Loucy (cell line): ENCODE results near the gene GRIK2.

ENCODE experiments used
- H2AFZ ChIP-seq: fragments of 200-600 bp; sonication (generic); 2 replicates; pipeline ENCODE4 v1.6.0; 2016; ENCODE audit warnings: antibody characterized with exemption, mild to moderate bottlenecking, low read length, moderate library complexity
- H3F3A ChIP-seq: fragments of 200-600 bp; 2 replicates; pipeline ENCODE4 v1.6.0; 2016; ENCODE audit warnings: antibody characterized with exemption, low read depth, mild to moderate bottlenecking
- H3K27me3 ChIP-seq: fragments of 200-600 bp; sonication (generic); 2 replicates; pipeline ENCODE4 v1.6.1; 2014; ENCODE audit warnings: low read length, mild to moderate bottlenecking; ENCODE audit not compliant: insufficient read depth, poor library complexity, severe bottlenecking
- H3K36me3 ChIP-seq: fragments of 200-600 bp; sonication (generic); 2 replicates; pipeline ENCODE4 v1.6.1; 2016; ENCODE audit warnings: low read length; ENCODE audit not compliant: insufficient read depth
- H3K4me1 ChIP-seq: fragments of 200-600 bp; sonication (generic); 2 replicates; pipeline ENCODE4 v1.5.1; 2014; ENCODE audit warnings: low read length, mild to moderate bottlenecking; ENCODE audit not compliant: insufficient read depth, poor library complexity, severe bottlenecking
- H3K4me2 ChIP-seq: fragments of 200-600 bp; sonication (generic); 2 replicates; pipeline ENCODE4 v1.6.0; 2014; ENCODE audit warnings: antibody characterized with exemption, low read length, low read depth, mild to moderate bottlenecking; ENCODE audit not compliant: poor library complexity, severe bottlenecking
- H3K4me3 ChIP-seq: fragments of 200-600 bp; sonication (generic); 2 replicates; pipeline ENCODE4 v1.5.1; 2014; ENCODE audit warnings: low read length, mild to moderate bottlenecking, mixed read lengths; ENCODE audit not compliant: poor library complexity, severe bottlenecking
- H3K79me2 ChIP-seq: fragments of 200-600 bp; sonication (generic); 2 replicates; pipeline ENCODE4 v1.6.1; 2014; ENCODE audit warnings: low read length; ENCODE audit not compliant: insufficient read depth
- H3K9ac ChIP-seq: fragments of 200-600 bp; sonication (generic); 2 replicates; pipeline ENCODE4 v1.6.0; 2014; ENCODE audit warnings: mild to moderate bottlenecking, low read depth, low read length, moderate library complexity; ENCODE audit not compliant: poor library complexity, severe bottlenecking
- H3K9me2 ChIP-seq: fragments of 200-600 bp; sonication (generic); replicated peaks from 2 replicates; pipeline ENCODE4 v1.6.1; 2016; ENCODE audit warnings: low read depth, low read length, mixed read lengths
- H3K9me3 ChIP-seq: fragments of 200-600 bp; sonication (generic); 2 replicates; pipeline ENCODE4 v1.6.1; 2014; ENCODE audit warnings: mild to moderate bottlenecking, antibody characterized with exemption, low read length, low read depth; ENCODE audit not compliant: insufficient read depth
- H4K20me1 ChIP-seq: fragments of 200-600 bp; sonication (generic); 2 replicates; pipeline ENCODE4 v1.6.0; 2014; ENCODE audit warnings: antibody characterized with exemption, low read length, mild to moderate bottlenecking; ENCODE audit not compliant: insufficient read depth, poor library complexity, severe bottlenecking
- EZH2phosphoT487 ChIP-seq: fragments of 200-600 bp; IDR thresholded peaks from 2 replicates; pipeline ENCODE4 v1.6.1; 2018; ENCODE audit warnings: antibody characterized with exemption, mild to moderate bottlenecking, moderate library complexity, borderline replicate concordance
- TF ChIP-seq, protein P1 (sequence below): fragments of 200-600 bp; sonication (generic); conservative IDR thresholded peaks from 2 replicates; pipeline ENCODE4 v1.5.1; 2014; ENCODE audit warnings: mild to moderate bottlenecking, antibody characterized with exemption, low read length

The GRIK2 gene

DNA sequence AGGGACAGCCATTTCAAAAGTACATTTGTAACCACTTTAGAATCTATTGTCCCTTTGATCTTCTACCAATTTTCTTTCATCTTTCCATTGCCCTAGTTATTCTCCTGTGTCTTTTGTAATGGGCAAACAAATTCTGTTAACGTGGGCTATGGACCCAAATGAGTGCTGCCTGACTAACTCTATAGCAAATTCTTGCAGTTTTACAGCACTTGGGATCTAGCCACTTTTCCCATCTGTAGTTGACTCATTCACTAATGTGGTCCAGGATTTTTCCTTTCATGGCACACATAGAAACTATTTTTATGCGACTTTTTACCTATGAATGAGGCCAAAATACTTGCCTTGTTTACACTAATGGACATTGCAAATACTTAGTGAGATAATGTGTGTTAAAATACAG is 52.0 kb downstream of the GRIK2 start:
- no peaks in the 10 kb centered on the region for H3K4me1 ChIP-seq
- H3K4me3 ChIP-seq, result no peak overlapping the region
- H3K4me2 ChIP-seq, result no peak overlapping the region
- no peaks in the 10 kb centered on the region for H3F3A ChIP-seq
- no peak for TF ChIP-seq EZH2phosphoT487
- no peaks in the 10 kb centered on the region for H4K20me1 ChIP-seq
- H3K36me3 ChIP-seq, result no peaks in the 10 kb centered on the region
- H2AFZ ChIP-seq, result no peak overlapping the region
- H3K9ac ChIP-seq, result no peak overlapping the region
- no peaks in the 10 kb centered on the region for H3K9me2 ChIP-seq
- H3K27me3 ChIP-seq, result no peaks in the 10 kb centered on the region
- H3K9me3 ChIP-seq, result no peaks in the 10 kb centered on the region
- no peaks in the 10 kb centered on the region for H3K79me2 ChIP-seq

DNA sequence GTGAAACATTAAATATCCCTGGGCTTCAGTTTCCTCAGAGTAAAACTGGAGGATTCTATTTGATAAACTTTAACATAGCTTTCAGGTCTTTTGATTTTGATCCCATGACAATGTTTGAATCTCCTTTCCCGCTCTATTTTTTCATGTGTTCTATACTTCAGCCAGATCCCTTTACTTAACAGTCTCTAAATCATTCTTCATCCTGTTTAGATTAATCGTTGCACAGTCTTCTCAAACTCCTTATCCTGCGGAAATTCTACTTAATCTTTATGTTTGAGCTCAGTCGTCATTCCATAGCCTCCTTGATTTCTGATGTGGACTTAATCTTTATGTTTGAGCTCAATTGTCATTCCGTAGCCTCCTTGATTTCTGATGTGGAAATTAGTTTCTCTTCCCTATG is 57.4 kb downstream of the GRIK2 start:
- H3F3A ChIP-seq, result no peaks in the 10 kb centered on the region
- no peaks in the 10 kb centered on the region for H3K36me3 ChIP-seq
- no peaks in the 10 kb centered on the region for H3K4me1 ChIP-seq
- H2AFZ ChIP-seq, result no peak overlapping the region
- no peak for TF ChIP-seq EZH2phosphoT487
- TF ChIP-seq, protein P1, sequence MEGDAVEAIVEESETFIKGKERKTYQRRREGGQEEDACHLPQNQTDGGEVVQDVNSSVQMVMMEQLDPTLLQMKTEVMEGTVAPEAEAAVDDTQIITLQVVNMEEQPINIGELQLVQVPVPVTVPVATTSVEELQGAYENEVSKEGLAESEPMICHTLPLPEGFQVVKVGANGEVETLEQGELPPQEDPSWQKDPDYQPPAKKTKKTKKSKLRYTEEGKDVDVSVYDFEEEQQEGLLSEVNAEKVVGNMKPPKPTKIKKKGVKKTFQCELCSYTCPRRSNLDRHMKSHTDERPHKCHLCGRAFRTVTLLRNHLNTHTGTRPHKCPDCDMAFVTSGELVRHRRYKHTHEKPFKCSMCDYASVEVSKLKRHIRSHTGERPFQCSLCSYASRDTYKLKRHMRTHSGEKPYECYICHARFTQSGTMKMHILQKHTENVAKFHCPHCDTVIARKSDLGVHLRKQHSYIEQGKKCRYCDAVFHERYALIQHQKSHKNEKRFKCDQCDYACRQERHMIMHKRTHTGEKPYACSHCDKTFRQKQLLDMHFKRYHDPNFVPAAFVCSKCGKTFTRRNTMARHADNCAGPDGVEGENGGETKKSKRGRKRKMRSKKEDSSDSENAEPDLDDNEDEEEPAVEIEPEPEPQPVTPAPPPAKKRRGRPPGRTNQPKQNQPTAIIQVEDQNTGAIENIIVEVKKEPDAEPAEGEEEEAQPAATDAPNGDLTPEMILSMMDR, result no peak
- H3K4me3 ChIP-seq, result no peak overlapping the region
- no peak overlapping the region for H3K9ac ChIP-seq
- no peak overlapping the region for H3K4me2 ChIP-seq
- H3K9me3 ChIP-seq, result no peaks in the 10 kb centered on the region
- H4K20me1 ChIP-seq, result no peaks in the 10 kb centered on the region
- H3K79me2 ChIP-seq, result no peaks in the 10 kb centered on the region
- H3K27me3 ChIP-seq, result no peaks in the 10 kb centered on the region
- H3K9me2 ChIP-seq, result no peaks in the 10 kb centered on the region

DNA sequence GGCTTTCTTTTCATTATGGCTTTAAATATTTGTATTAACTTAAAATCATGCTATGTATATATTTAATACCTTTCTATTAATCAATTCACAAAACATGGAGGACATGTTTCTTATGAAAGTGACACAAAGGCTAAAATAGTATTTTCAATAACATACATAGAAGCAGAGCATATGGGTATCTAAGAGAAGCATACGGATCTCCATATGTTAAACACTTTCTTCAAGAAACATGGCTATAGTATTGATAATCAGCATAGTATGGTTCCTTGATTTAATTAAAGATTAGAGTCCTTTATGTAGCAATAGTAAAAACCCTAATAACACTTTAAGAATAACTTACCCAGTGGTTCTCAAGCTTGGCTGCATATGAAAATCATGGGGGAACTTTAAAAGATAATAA is 58.5 kb downstream of the GRIK2 start:
- Histone ChIP-seq H3K27me3 (no peaks in the 10 kb centered on the region), H3F3A (no peaks in the 10 kb centered on the region), H3K4me2 (no peak overlapping the region), H3K4me1 (no peaks in the 10 kb centered on the region), H3K9me2 (no peaks in the 10 kb centered on the region), H4K20me1 (no peaks in the 10 kb centered on the region), H2AFZ (no peak overlapping the region), H3K79me2 (no peaks in the 10 kb centered on the region), H3K9ac (no peak overlapping the region), H3K36me3 (no peaks in the 10 kb centered on the region), H3K4me3 (no peak overlapping the region), H3K9me3 (no peaks in the 10 kb centered on the region)
- TF ChIP-seq, protein P1, result no peak
- no peak for TF ChIP-seq EZH2phosphoT487

DNA sequence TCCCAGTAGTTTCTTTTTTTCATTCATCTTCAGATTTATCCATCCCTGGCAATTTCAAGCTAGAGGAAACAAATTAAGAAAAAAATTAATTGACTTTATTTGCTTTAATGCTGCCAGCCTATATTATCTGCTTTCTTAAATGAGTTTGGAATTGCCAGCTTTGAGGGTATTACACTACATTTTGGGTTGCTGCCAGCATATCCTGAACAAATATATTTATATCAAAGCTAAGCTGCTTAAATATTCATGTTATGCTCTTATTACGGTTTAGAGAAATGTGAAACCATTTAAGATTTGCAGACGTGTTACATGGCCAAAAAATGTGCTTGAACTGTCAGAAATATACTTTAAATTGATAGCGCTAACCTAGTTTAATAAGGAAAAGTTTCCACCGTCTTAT is 59.7 kb downstream of the GRIK2 start:
- no peaks in the 10 kb centered on the region for H3K9me2 ChIP-seq
- TF ChIP-seq, protein P1, result no peak
- no peak for TF ChIP-seq EZH2phosphoT487
- no peaks in the 10 kb centered on the region for H3K27me3 ChIP-seq
- H3K9ac ChIP-seq, result no peak overlapping the region
- H3F3A ChIP-seq, result no peaks in the 10 kb centered on the region
- no peaks in the 10 kb centered on the region for H3K9me3 ChIP-seq
- no peaks in the 10 kb centered on the region for H3K79me2 ChIP-seq
- no peak overlapping the region for H3K4me2 ChIP-seq
- no peak overlapping the region for H3K4me3 ChIP-seq
- H2AFZ ChIP-seq, result no peak overlapping the region
- H4K20me1 ChIP-seq, result no peaks in the 10 kb centered on the region
- no peaks in the 10 kb centered on the region for H3K4me1 ChIP-seq
- no peaks in the 10 kb centered on the region for H3K36me3 ChIP-seq
